Lung (tissue), 12 donors: Measurements from ENCODE around the gene ACADL. TPM values are rescaled to one million over a fixed set of nuclear protein-coding genes. Genes with fewer than 3 reads are reported as not detected.

Experiments
- ATAC-seq: fragments of 200-7000 bp; cut with Tn5 transposase; one replicate; pipeline ENCODE4 v1.9.1; 2020; ENCODE audit warnings: moderate number of reproducible peaks; ENCODE audit not compliant: insufficient read depth, low FRiP score
- DNase-seq, 3 donors: peaks; one replicate each; pipeline ENCODE4 v3.0.0-alpha.2; 2013 to 2017
- H3K27ac ChIP-seq, 2 donors: one replicate each; pipeline ENCODE4 v1.5.1; 2013; ENCODE audit warnings: mild to moderate bottlenecking in 2 of 2, moderate library complexity in 2 of 2, control low read depth in 1 of 2, inconsistent platforms in 1 of 2, low read depth in 1 of 2, low read length in 1 of 2
- H3K27me3 ChIP-seq, 3 donors: one replicate each; pipeline ENCODE4 v1.5.1; 2013; ENCODE audit warnings: low read length in 2 of 3; ENCODE audit not compliant: control insufficient read depth in 3 of 3, insufficient read depth in 3 of 3
- H3K36me3 ChIP-seq, 4 donors: one replicate each; pipeline ENCODE4 v1.5.1; 2013; ENCODE audit warnings: low read length in 4 of 4, mild to moderate bottlenecking in 1 of 4, moderate library complexity in 1 of 4; ENCODE audit not compliant: control insufficient read depth in 4 of 4, insufficient read depth in 4 of 4
- H3K4me1 ChIP-seq, 5 donors: one replicate each; pipeline ENCODE4 v1.5.1; 2013; ENCODE audit warnings: low read length in 5 of 5, mild to moderate bottlenecking in 2 of 5, moderate library complexity in 1 of 5; ENCODE audit not compliant: control insufficient read depth in 5 of 5, insufficient read depth in 5 of 5
- H3K4me3 ChIP-seq: one replicate; pipeline ENCODE4 v1.5.1; 2013; ENCODE audit warnings: mild to moderate bottlenecking, control low read depth, moderate library complexity
- H3K9ac ChIP-seq, 2 donors: one replicate each; pipeline ENCODE4 v1.5.1; 2013; ENCODE audit warnings: low read length in 2 of 2, control low read depth in 1 of 2; ENCODE audit not compliant: insufficient read depth in 1 of 2
- H3K9me3 ChIP-seq, 4 donors: one replicate each; pipeline ENCODE4 v1.5.1; 2013; ENCODE audit warnings: low read length in 3 of 4, mild to moderate bottlenecking in 1 of 4, moderate library complexity in 1 of 4; ENCODE audit not compliant: control insufficient read depth in 4 of 4, insufficient read depth in 3 of 4
- CTCF ChIP-seq: IDR thresholded peaks from 2 replicates; pipeline ENCODE4 v1.5.1; 2012; ENCODE audit warnings: mild to moderate bottlenecking; ENCODE audit errors: control extremely low read depth, extremely low read depth
- WGBS, 2 donors: extraction: QIAGEN DNeasy Blood & Tissue Kit; methylation state at CpG; one replicate each; pipeline ENCODE4 v1.1.7; 2013; 5-methylcytosine and 5-hydroxymethylcytosine counted together
- polyA plus RNA-seq, 2 donors: library from polyadenylated mRNA; stranded (reverse); fragments of 200-250 nt; gene quantifications; one replicate each; pipeline ENCODE4 v1.2.1, GENCODE V29; 2013
- total RNA-seq, 2 donors: library from RNA; depleted of rRNA in 1 of 2; stranded (reverse); fragments of >200 nt in 1 of 2; gene quantifications; one replicate each; pipeline ENCODE4 v1.2.1, GENCODE V29; 2014 to 2021
- donor health status: control.
- donor health status: control.
- donor health status: Bipolar disorder and iron deficiency.
- donor health status: healthy.
- donor health status: DM: yes; HTN: yes; CAD: no.

The ACADL gene
- total and polyA plus RNA-seq, 4 donors: 7.9 to 43.6 (median 31.2) TPM

- Histone ChIP-seq H3K4me3 (no peak overlapping the region), H3K27ac (no peak overlapping the region), H3K27me3 (no peaks in the 10 kb centered on the region), H3K9ac (no peak overlapping the region), H3K4me1 (no peaks in the 10 kb centered on the region), H3K9me3 (no peaks in the 10 kb centered on the region), H3K36me3 (no peaks in the 10 kb centered on the region)
- 19 to 47% methylated on average over 1 of the region's 1 CpG for WGBS, 2 donors
- ATAC-seq: peak; percentile 63
- DNase-seq: peak in 1 of 3 donors; percentile 16
- no peak for TF ChIP-seq CTCF
Observed at GRCh38 chr2:210250622-210251021, 25.4 kb upstream of the ACADL start.

GRCh38 chr2:210233487-210233886 lies 8.2 kb upstream of the ACADL start:
- no peak overlapping the region for H3K27ac ChIP-seq
- no peak for ATAC-seq
- H3K9me3 ChIP-seq: no peaks in the 10 kb centered on the region
- no peak overlapping the region for H3K4me3 ChIP-seq
- no peaks in the 10 kb centered on the region for H3K36me3 ChIP-seq
- no peaks in the 10 kb centered on the region for H3K4me1 ChIP-seq
- TF ChIP-seq CTCF: no peak
- WGBS, 2 donors: 67 to 76% methylated on average over 3 of the region's 3 CpGs
- no peaks in the 10 kb centered on the region for H3K27me3 ChIP-seq
- DNase-seq: no peak
- H3K9ac ChIP-seq: no peak overlapping the region

- no peak for ATAC-seq
- H3K4me3 ChIP-seq: no peak overlapping the region
- H3K9ac ChIP-seq: no peak overlapping the region
- peaks cover 0 to 5% (median 5%) of the 10 kb centered on the region in 3 donors for H3K27me3 ChIP-seq
- no peaks in the 10 kb centered on the region for H3K36me3 ChIP-seq
- no peak for DNase-seq
- no peak for TF ChIP-seq CTCF
- no peak overlapping the region for H3K27ac ChIP-seq
- no peaks in the 10 kb centered on the region for H3K9me3 ChIP-seq
- peaks cover 0 to 2% (median 0%) of the 10 kb centered on the region in 5 donors for H3K4me1 ChIP-seq
Observed at GRCh38 chr2:210230984-210231383, 5.7 kb upstream of the ACADL start.

GRCh38 chr2:210230518-210230917 lies 5.3 kb upstream of the ACADL start:
- DNase-seq: no peak
- Histone ChIP-seq H3K9ac (no peak overlapping the region), H3K27ac (no peak overlapping the region), H3K4me3 (no peak overlapping the region), H3K9me3 (no peaks in the 10 kb centered on the region), H3K4me1 (peaks cover 0 to 2% (median 0%) of the 10 kb centered on the region in 5 donors), H3K27me3 (peaks cover 0 to 9% (median 9%) of the 10 kb centered on the region in 3 donors), H3K36me3 (no peaks in the 10 kb centered on the region)
- no peak for TF ChIP-seq CTCF
- WGBS, 2 donors: 88 to 94% methylated on average over 2 of the region's 2 CpGs
- no peak for ATAC-seq
